Measurements from ENCODE around the gene MAEA. TPM values are rescaled to one million over a fixed set of nuclear protein-coding genes. Genes with fewer than 3 reads are reported as not detected.

The MAEA gene
- total RNA-seq, 1 donor from 2014 or later = 63.2 TPM

GRCh38 chr4:1340181-1340747 is 50.6 kb downstream of the MAEA start:
- Histone ChIP-seq H3K9me3 (no peaks in the 10 kb centered on the region), H3K4me1 (peaks cover 9% of the 10 kb centered on the region), H3K27ac (no peak overlapping the region), H3K4me3 (no peak overlapping the region), H3K36me3 (peaks cover 56% of the 10 kb centered on the region), H3K27me3 (no peaks in the 10 kb centered on the region)
- ATAC-seq (no peak), DNase-seq (no peak)
- no peak for TF ChIP-seq CTCF (IDR thresholded peaks at IDR 0.05)
- intact Hi-C loops (cut with DNase I) = loop anchor here (10.0 kb wide), 1 partner anchor 85 kb away; no protein-coding TSS in a partner anchor

DNA sequence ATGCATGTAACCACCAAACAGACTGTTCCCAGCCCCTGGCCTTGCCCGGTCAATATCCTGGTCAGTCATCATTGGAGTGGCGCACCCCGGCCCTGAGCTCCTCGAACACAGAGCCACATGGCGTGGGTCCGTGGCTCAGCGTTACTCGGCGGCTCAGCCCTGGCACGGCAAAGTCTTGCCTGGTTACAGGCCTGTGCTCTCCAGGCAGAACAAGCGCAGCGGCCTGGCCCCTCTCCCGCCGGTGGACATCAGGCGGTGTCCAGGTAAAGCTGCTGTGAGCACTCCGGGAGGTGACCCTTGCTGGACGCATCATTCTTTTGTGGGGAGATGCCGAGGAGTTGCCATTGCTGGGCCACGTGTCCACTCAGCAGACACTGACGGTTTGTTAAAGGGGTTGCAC is 51.2 kb downstream of the MAEA start:
- Histone ChIP-seq H3K4me1 (peaks cover 11% of the 10 kb centered on the region), H3K27me3 (no peaks in the 10 kb centered on the region), H3K9me3 (no peaks in the 10 kb centered on the region), H3K27ac (no peak overlapping the region), H3K36me3 (peaks cover 56% of the 10 kb centered on the region), H3K4me3 (no peak overlapping the region)
- ATAC-seq = no peak
- intact Hi-C loops (cut with DNase I) = loop anchor here (10.0 kb wide), 1 partner anchor 86 kb away; no protein-coding TSS in a partner anchor
- no peak for DNase-seq
- TF ChIP-seq CTCF (IDR thresholded peaks at IDR 0.05) = no peak

DNA sequence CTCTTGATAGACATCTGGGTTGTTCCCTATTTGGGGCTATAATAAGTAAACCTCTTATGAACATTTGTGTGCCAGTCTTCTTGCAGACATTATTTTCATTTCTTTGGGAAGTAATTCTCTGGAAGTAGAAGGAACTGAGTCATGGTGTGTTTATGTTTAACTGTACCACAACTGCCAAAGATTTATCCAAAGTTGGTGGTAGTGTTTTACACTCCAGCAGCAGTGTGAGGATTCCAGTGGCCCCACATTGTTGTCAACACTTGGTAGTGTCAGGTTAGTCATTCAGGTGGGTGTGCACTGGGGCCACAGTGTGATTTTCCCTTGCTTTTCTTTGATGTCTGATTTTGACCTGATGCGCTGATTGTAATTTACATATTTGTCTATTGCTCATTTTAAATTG is 52.3 kb downstream of the MAEA start:
- no peak overlapping the region for H3K4me3 ChIP-seq
- peaks cover 46% of the 10 kb centered on the region for H3K36me3 ChIP-seq
- H3K9me3 ChIP-seq = no peaks in the 10 kb centered on the region
- DNase-seq (no peak), ATAC-seq (no peak)
- no peaks in the 10 kb centered on the region for H3K27me3 ChIP-seq
- TF ChIP-seq CTCF (IDR thresholded peaks at IDR 0.05) = no peak
- H3K27ac ChIP-seq = no peak overlapping the region
- H3K4me1 ChIP-seq = peaks cover 11% of the 10 kb centered on the region
- intact Hi-C loops (cut with DNase I) = loop anchor here (10.0 kb wide), 1 partner anchor 87 kb away; no protein-coding TSS in a partner anchor

DNA sequence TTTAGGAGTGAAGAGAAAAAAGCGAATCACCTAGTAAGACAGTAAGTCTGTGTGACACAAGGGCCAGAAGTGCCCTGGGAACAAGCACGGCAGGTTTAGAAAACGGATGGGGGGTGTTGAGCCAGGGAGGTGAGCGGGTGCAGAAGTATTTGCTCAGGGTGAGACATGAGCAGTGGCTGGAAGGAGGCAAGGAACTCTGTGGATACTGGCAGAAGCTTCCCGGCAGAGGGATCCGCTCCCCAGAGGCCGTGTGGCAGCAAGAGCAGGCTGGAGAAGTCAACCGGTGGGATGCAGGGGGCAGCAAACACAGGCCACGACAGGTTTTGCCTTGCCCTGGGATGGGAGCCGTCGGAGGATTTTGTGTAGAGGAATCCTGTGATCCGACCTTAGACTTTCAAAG is 55.0 kb downstream of the MAEA start:
- Histone ChIP-seq H3K4me1 (peaks cover 23% of the 10 kb centered on the region), H3K27ac (peak overlapping the region; percentile 6), H3K27me3 (no peaks in the 10 kb centered on the region), H3K36me3 (peaks cover 22% of the 10 kb centered on the region), H3K9me3 (no peaks in the 10 kb centered on the region), H3K4me3 (no peak overlapping the region)
- intact Hi-C loops (cut with DNase I) = loop anchor here (10.0 kb wide), 1 partner anchor 90 kb away; no protein-coding TSS in a partner anchor
- TF ChIP-seq CTCF (IDR thresholded peaks at IDR 0.05) = no peak
- ATAC-seq = peak; percentile 4
- DNase-seq = no peak

GRCh38 chr4:1345903-1346780 is 56.5 kb downstream of the MAEA start:
- ATAC-seq = peak; percentile 0
- H3K4me1 ChIP-seq = peaks cover 31% of the 10 kb centered on the region
- no peaks in the 10 kb centered on the region for H3K9me3 ChIP-seq
- intact Hi-C loops (cut with DNase I) = loop anchor here (10.0 kb wide), 1 partner anchor 91 kb away; no protein-coding TSS in a partner anchor
- TF ChIP-seq CTCF (IDR thresholded peaks at IDR 0.05) = peak; percentile 33
- H3K4me3 ChIP-seq = peak overlapping the region; percentile 87
- no peaks in the 10 kb centered on the region for H3K27me3 ChIP-seq
- peak overlapping the region; percentile 91 for H3K27ac ChIP-seq
- peak; percentile 78 for DNase-seq
- peaks cover 13% of the 10 kb centered on the region for H3K36me3 ChIP-seq

All from upper lobe of right lung (tissue), 1 donor.